ENCODE measurements around the gene LMO3.

LMO3 gene

GRCh38 chr12:16607906-16608775, 2.2 kb upstream of the LMO3 start:
- no peak for TF ChIP-seq CTCF (conservative IDR thresholded peaks at IDR 0.05; ENCODE audit: low read depth, low read length)
- no peak overlapping the region for H3K4me3 ChIP-seq (ENCODE audit: low read depth, low read length)
- DNase-seq (ENCODE audit: low read depth), result no peak

GRCh38 chr12:16606991-16607390, 1.0 kb upstream of the LMO3 start:
- H3K4me3 ChIP-seq (ENCODE audit: low read depth, low read length), result no peak overlapping the region
- TF ChIP-seq CTCF (conservative IDR thresholded peaks at IDR 0.05; ENCODE audit: low read depth, low read length), result no peak
- DNase-seq (ENCODE audit: low read depth), result no peak

- peak overlapping the region; percentile 51 for H3K4me3 ChIP-seq (ENCODE audit: low read depth, low read length)
- DNase-seq (ENCODE audit: low read depth), result peak; percentile 31
- TF ChIP-seq CTCF (conservative IDR thresholded peaks at IDR 0.05; ENCODE audit: low read depth, low read length), result no peak
Measured at GRCh38 chr12:16606201-16606849, 363 bp upstream of the LMO3 start.

GRCh38 chr12:16605642-16606116, 283 bp downstream of the LMO3 start:
- DNase-seq (ENCODE audit: low read depth), result peak; percentile 14
- no peak for TF ChIP-seq CTCF (conservative IDR thresholded peaks at IDR 0.05; ENCODE audit: low read depth, low read length)
- peak overlapping the region; percentile 51 for H3K4me3 ChIP-seq (ENCODE audit: low read depth, low read length)

GRCh38 chr12:16604596-16605252, 1.2 kb downstream of the LMO3 start:
- H3K4me3 ChIP-seq (ENCODE audit: low read depth, low read length), result no peak overlapping the region
- DNase-seq (ENCODE audit: low read depth), result no peak
- TF ChIP-seq CTCF (conservative IDR thresholded peaks at IDR 0.05; ENCODE audit: low read depth, low read length), result no peak

- H3K4me3 ChIP-seq (ENCODE audit: low read depth, low read length), result no peak overlapping the region
- TF ChIP-seq CTCF (conservative IDR thresholded peaks at IDR 0.05; ENCODE audit: low read depth, low read length), result no peak
- DNase-seq (ENCODE audit: low read depth), result no peak
Measured at GRCh38 chr12:16603916-16604575, 1.9 kb downstream of the LMO3 start.
